HepG2 (cell line): ENCODE measurements around the gene ACAD8. TPM values are rescaled to one million over a fixed set of nuclear protein-coding genes. Genes with fewer than 3 reads are reported as not detected.
A peak's percentile ranks its signal among the peaks of the same experiment; 100 is the strongest.

Source experiments
- FOXC1 ChIP-seq: sonication (generic); formaldehyde crosslinking; IDR thresholded peaks from 2 replicates; pipeline ENCODE4 v1.8.0; 2022; ENCODE audit warnings: mild to moderate bottlenecking, missing genetic modification reagents, borderline replicate concordance
- GATAD2A ChIP-seq: IDR thresholded peaks from 2 replicates; pipeline ENCODE4 v1.6.1; 2016
- HNF4A ChIP-seq: sonication (generic); formaldehyde crosslinking; IDR thresholded peaks from 2 replicates; pipeline ENCODE4 v1.4.0; 2020; ENCODE audit warnings: missing genetic modification reagents
- KLF12 ChIP-seq: sonication (generic); formaldehyde crosslinking; IDR thresholded peaks from 2 replicates; pipeline ENCODE4 v1.4.0; 2020; ENCODE audit warnings: missing genetic modification reagents, borderline replicate concordance
- MEIS2 ChIP-seq: sonication (generic); formaldehyde crosslinking; IDR thresholded peaks from 2 replicates; pipeline ENCODE4 v1.9.0; 2021; ENCODE audit warnings: mild to moderate bottlenecking, missing genetic modification reagents
- NAIF1 ChIP-seq: sonication (generic); formaldehyde crosslinking; IDR thresholded peaks from 2 replicates; pipeline ENCODE4 v1.5.0; 2020; ENCODE audit warnings: mild to moderate bottlenecking, missing genetic modification reagents, borderline replicate concordance
- NFRKB ChIP-seq: fragments of 450-650 bp; IDR thresholded peaks from 2 replicates; pipeline ENCODE4 v1.6.1; 2017
- SAP130 ChIP-seq: IDR thresholded peaks from 2 replicates; pipeline ENCODE4 v1.6.1; 2016; ENCODE audit warnings: low read depth
- TEAD2 ChIP-seq: sonication (generic); formaldehyde crosslinking; IDR thresholded peaks from 2 replicates; pipeline ENCODE4 v1.9.0; 2021; ENCODE audit warnings: missing genetic modification reagents
- ZNF232 ChIP-seq: sonication (generic); formaldehyde crosslinking; IDR thresholded peaks from 2 replicates; pipeline ENCODE4 v1.4.0; 2020; ENCODE audit warnings: missing genetic modification reagents, borderline replicate concordance
- ZNF460 ChIP-seq: sonication (generic); formaldehyde crosslinking; IDR thresholded peaks from 2 replicates; pipeline ENCODE4 v1.5.1; 2020; ENCODE audit warnings: missing genetic modification reagents, mild to moderate bottlenecking, borderline replicate concordance
- ZNF605 ChIP-seq: sonication (generic); formaldehyde crosslinking; IDR thresholded peaks from 2 replicates; pipeline ENCODE4 v1.8.0; 2022; ENCODE audit warnings: mild to moderate bottlenecking, missing genetic modification reagents
- polyA plus RNA-seq, 8 experiments: library from polyadenylated mRNA; depleted of rRNA in 3 of 8; stranded (reverse) in 7 of 8; unstranded in 1 of 8; fragments of >200 nt; fragmentation: Illumina TruSeq in 4 of 8; extraction: Trizol in 4 of 8; gene quantifications; 2 replicates each; pipeline versions ENCODE4 v1.2.1 to v1.2.3, GENCODE V29; 2011 to 2016; ENCODE audit warnings: low read depth in 4 of 8, missing spikeins in 1 of 8, mixed read lengths in 1 of 8; ENCODE audit not compliant: insufficient read depth in 1 of 8
- total RNA-seq, 5 experiments: library from RNA; depleted of rRNA; stranded (reverse); fragments of >200 nt; fragmentation: Illumina TruSeq; extraction: Trizol; gene quantifications; 2 replicates each; pipeline ENCODE4 v1.2.3, GENCODE V29; 2016; ENCODE audit warnings: low read depth in 1 of 5
- TF ChIP-seq, protein P1 (sequence below): IDR thresholded peaks from 2 replicates; pipeline ENCODE4 v1.6.1; 2018; ENCODE audit warnings: missing genetic modification reagents
- TF ChIP-seq, protein P2 (sequence below): sonication (generic); formaldehyde crosslinking; IDR thresholded peaks from 2 replicates; pipeline ENCODE4 v1.4.0; 2020; ENCODE audit warnings: missing genetic modification reagents
- TF ChIP-seq, protein P3 (sequence below): sonication (generic); formaldehyde crosslinking; IDR thresholded peaks from 2 replicates; pipeline ENCODE4 v1.4.0; 2020; ENCODE audit warnings: missing genetic modification reagents
- TF ChIP-seq, protein P4 (sequence below): sonication (generic); formaldehyde crosslinking; IDR thresholded peaks from 2 replicates; pipeline ENCODE4 v1.8.0; 2023; ENCODE audit warnings: mild to moderate bottlenecking, missing genetic modification reagents
- TF ChIP-seq, protein P5 (sequence below): sonication (generic); formaldehyde crosslinking; IDR thresholded peaks from 2 replicates; pipeline ENCODE4 v1.8.0; 2022; ENCODE audit warnings: missing genetic modification reagents, mild to moderate bottlenecking, inconsistent platforms, borderline replicate concordance

Gene ACAD8
- total and polyA plus RNA-seq, 2 of the 13 experiments (the other 11 are each of a cell fraction or from before 2014, with no cell fraction given): 13.5 to 20.3 TPM

DNA sequence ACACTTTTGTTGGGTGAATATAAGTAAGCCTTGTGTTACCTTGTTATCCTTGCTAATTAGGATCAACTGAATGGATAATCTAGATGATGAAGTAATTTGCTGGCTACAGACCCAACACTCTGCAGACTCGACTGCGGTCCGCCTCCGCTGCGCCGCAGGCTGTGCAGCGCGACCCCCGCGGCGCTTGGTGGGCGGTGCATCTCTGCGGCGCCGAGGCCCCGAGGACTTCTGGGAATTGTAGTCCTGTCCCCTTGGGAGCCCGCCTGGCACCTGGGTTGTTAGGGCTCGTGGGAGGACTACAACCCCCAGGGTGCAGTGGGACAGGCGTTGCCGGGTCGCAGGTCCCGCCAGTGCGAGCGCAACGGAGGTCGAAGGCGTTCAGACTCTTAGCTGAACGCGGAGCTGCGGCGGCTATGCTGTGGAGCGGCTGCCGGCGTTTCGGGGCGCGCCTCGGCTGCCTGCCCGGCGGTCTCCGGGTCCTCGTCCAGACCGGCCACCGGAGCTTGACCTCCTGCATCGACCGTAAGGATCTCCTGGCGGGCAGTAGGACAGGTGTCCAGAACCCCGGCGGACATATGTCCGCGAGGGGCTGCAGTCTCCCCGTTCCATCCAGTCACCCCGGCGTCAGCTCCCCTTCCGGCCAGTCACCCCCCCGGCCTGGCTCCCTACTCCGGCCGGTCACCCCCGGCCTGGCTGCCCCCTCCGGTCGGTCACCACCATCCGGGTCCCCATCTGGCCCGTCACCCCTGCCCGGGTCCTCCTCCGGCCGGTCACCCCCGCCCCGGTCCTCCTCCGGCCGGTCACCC lies at the start of gene ACAD8, which contains the start of gene THYN1 (continued):
- TF ChIP-seq HNF4A: no peak
- TF ChIP-seq ZNF460 (CRISPR knock-in tag): no peak
- no peak for TF ChIP-seq NFRKB
- peak; percentile 82; the same call in 1 of the 2 replicates for TF ChIP-seq ZNF605 (CRISPR knock-in tag)
- peak; percentile 91 for TF ChIP-seq NAIF1 (CRISPR knock-in tag)
- TF ChIP-seq, protein P1, sequence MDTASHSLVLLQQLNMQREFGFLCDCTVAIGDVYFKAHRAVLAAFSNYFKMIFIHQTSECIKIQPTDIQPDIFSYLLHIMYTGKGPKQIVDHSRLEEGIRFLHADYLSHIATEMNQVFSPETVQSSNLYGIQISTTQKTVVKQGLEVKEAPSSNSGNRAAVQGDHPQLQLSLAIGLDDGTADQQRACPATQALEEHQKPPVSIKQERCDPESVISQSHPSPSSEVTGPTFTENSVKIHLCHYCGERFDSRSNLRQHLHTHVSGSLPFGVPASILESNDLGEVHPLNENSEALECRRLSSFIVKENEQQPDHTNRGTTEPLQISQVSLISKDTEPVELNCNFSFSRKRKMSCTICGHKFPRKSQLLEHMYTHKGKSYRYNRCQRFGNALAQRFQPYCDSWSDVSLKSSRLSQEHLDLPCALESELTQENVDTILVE: peak; percentile 70; the same call in 1 of the 2 replicates
- TF ChIP-seq KLF12 (CRISPR knock-in tag): peak; percentile 95
- no peak; the same call in 1 of the 2 replicates for TF ChIP-seq ZNF232 (CRISPR knock-in tag)
- peak; percentile 65; the same call in 1 of the 2 replicates for TF ChIP-seq FOXC1
- TF ChIP-seq, protein P2, sequence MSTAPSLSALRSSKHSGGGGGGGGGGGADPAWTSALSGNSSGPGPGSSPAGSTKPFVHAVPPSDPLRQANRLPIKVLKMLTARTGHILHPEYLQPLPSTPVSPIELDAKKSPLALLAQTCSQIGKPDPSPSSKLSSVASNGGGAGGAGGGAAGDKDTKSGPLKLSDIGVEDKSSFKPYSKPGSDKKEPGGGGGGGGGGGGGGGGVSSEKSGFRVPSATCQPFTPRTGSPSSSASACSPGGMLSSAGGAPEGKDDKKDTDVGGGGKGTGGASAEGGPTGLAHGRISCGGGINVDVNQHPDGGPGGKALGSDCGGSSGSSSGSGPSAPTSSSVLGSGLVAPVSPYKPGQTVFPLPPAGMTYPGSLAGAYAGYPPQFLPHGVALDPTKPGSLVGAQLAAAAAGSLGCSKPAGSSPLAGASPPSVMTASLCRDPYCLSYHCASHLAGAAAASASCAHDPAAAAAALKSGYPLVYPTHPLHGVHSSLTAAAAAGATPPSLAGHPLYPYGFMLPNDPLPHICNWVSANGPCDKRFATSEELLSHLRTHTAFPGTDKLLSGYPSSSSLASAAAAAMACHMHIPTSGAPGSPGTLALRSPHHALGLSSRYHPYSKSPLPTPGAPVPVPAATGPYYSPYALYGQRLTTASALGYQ (CRISPR knock-in tag): no peak
- no peak; the same call in 1 of the 2 replicates for TF ChIP-seq MEIS2 (CRISPR knock-in tag)
- TF ChIP-seq SAP130 (CRISPR knock-in tag): peak; percentile 93
- TF ChIP-seq, protein P3, sequence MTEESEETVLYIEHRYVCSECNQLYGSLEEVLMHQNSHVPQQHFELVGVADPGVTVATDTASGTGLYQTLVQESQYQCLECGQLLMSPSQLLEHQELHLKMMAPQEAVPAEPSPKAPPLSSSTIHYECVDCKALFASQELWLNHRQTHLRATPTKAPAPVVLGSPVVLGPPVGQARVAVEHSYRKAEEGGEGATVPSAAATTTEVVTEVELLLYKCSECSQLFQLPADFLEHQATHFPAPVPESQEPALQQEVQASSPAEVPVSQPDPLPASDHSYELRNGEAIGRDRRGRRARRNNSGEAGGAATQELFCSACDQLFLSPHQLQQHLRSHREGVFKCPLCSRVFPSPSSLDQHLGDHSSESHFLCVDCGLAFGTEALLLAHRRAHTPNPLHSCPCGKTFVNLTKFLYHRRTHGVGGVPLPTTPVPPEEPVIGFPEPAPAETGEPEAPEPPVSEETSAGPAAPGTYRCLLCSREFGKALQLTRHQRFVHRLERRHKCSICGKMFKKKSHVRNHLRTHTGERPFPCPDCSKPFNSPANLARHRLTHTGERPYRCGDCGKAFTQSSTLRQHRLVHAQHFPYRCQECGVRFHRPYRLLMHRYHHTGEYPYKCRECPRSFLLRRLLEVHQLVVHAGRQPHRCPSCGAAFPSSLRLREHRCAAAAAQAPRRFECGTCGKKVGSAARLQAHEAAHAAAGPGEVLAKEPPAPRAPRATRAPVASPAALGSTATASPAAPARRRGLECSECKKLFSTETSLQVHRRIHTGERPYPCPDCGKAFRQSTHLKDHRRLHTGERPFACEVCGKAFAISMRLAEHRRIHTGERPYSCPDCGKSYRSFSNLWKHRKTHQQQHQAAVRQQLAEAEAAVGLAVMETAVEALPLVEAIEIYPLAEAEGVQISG (CRISPR knock-in tag): peak; percentile 87
- TF ChIP-seq, protein P4, sequence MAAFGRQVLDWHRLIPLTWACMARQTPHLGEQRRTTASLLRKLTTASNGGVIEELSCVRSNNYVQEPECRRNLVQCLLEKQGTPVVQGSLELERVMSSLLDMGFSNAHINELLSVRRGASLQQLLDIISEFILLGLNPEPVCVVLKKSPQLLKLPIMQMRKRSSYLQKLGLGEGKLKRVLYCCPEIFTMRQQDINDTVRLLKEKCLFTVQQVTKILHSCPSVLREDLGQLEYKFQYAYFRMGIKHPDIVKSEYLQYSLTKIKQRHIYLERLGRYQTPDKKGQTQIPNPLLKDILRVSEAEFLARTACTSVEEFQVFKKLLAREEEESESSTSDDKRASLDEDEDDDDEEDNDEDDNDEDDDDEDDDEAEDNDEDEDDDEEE (CRISPR knock-in tag): 0 out of 2 replicates have a peak, but pooled peaks have one; percentile 51
- TF ChIP-seq, protein P5, sequence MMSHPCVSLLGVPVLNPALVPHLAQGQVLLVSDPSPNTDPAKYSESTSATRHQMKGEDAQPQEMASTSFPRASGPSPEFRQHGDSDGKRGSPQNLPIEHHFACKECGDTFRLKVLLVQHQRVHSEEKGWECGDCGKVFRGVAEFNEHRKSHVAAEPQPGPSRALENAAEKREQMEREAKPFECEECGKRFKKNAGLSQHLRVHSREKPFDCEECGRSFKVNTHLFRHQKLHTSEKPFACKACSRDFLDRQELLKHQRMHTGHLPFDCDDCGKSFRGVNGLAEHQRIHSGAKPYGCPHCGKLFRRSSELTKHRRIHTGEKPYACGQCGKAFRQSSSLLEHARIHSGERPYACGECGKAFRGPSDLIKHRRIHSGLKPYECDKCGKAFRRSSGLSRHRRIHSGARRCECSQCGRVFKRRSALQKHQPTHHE (CRISPR knock-in tag): 0 out of 2 replicates have a peak, but pooled peaks have one; percentile 47
- no peak for TF ChIP-seq TEAD2 (CRISPR knock-in tag)
- no peak; the same call in 1 of the 2 replicates for TF ChIP-seq GATAD2A (CRISPR knock-in tag)
